ENCODE results near the gene RAB38.

DNA sequence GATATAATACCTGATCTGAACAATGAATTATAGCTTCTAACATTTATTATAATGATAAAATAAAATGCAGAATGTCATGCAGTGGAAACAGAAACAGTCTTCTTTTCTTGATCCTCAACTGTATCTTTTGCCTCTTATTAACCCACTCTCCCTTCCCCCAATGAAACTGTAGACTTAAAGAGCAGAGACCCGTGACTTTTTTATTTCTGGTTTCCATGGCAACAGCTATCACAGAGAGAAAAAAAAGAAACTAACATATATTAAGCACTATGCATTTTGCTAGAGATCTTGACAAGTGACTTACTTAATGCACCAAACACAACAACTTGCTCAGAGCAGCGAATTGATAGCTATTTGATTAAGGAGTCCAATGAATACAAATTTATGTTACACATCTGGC is 69.3 kb downstream of the RAB38 start:
- TF ChIP-seq POLR2AphosphoS5 (IDR thresholded peaks at IDR 0.05; ENCODE audit: low read depth) (no peak), EZH2 (IDR thresholded peaks at IDR 0.05; ENCODE audit: low read depth, unreplicated experiment) (no peak)
- TF ChIP-seq, protein P1, sequence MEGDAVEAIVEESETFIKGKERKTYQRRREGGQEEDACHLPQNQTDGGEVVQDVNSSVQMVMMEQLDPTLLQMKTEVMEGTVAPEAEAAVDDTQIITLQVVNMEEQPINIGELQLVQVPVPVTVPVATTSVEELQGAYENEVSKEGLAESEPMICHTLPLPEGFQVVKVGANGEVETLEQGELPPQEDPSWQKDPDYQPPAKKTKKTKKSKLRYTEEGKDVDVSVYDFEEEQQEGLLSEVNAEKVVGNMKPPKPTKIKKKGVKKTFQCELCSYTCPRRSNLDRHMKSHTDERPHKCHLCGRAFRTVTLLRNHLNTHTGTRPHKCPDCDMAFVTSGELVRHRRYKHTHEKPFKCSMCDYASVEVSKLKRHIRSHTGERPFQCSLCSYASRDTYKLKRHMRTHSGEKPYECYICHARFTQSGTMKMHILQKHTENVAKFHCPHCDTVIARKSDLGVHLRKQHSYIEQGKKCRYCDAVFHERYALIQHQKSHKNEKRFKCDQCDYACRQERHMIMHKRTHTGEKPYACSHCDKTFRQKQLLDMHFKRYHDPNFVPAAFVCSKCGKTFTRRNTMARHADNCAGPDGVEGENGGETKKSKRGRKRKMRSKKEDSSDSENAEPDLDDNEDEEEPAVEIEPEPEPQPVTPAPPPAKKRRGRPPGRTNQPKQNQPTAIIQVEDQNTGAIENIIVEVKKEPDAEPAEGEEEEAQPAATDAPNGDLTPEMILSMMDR (conservative IDR thresholded peaks at IDR 0.05; ENCODE audit: low read depth in 2 of 2): no peak

All from GM23338 (cell line).